HG03378 (cell line): ENCODE results near the gene TREM2.
"Not testable (repeated sequence)": the region's sequence is repeated elsewhere in the genome, so short reads cannot be mapped to it uniquely, and the experiment has no call there.

ENCODE experiments used
- ATAC-seq: cut with Tn5 transposase; IDR thresholded peaks from one replicate; pipeline ENCODE4 v1.9.1; 2021; ENCODE audit warnings: mild to moderate bottlenecking, moderate library complexity; ENCODE audit not compliant: unreplicated experiment

TREM2 gene

GRCh38 chr6:41156001-41156400 lies 6.9 kb downstream of the TREM2 start:
- ATAC-seq, result no peak

DNA sequence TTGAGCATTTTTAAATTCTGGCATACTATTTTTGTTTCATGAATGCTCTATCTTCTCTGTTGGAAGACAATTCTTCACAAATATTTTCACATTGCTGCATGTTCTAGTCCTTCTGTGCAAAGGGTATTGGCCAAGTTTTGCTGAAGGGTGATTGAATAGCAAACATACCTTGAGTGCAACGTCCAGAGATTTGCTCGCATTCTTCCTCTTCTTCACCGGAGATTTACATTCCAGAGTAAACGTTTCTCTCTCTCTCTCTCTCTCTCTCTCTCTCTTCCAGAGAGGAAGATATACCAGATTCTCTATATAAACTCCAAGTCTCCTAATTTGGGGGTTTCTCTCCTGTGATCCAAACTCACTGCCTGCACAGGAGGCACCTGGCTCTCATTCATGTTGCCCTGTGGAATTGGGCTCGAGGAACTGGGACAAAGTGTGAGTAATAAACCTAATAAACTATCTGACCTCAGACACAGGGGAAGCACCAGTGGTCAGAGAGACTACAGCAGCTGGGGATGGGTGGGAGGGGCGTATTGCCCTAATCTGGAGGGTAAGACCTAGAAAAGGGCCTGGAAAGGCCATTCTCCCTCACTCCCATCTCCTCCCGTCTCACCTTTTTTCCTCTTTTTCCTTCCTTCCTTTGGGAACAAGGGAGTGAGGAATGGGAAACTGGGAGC lies 7.6 kb downstream of the TREM2 start:
- ATAC-seq, result no peak

DNA sequence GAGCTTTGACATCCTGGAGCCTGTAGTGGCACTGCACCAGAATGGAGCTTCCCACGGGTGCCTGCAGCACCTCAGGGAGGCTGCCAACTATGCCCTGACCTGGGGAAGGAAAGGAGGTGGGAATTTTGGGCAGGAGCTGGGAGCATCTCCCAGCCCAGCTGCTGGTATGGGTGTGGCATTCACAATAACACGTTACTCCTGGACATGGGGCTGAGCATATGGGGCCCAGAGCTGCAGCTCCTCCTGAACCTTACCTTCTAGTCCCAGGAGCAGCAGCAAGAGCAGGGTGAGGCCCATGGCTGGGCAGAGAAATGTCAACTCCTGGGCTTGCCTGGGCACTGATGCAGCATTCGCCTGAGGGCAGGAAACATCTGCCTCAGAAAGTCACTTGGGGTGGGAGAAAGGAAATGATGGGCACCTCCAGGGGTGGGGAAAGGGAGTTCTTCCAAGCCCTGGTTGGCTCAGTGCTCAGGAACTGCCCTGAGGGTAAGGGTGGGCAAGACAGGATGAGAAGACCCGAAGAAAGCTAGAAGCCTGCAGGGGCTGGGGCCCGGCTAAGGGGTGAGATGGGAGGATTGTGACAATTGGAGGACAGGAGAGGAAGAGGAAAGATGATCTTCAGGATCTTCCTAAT lies 8.8 kb downstream of the TREM2 start, which contains the start of gene TREML1:
Gene TREML1 (minus strand): TSS at position 356 of the 634 bp plus-strand sequence. CDS start 59 bp downstream, at position 297.
- ATAC-seq, result no peak

GRCh38 chr6:41153451-41153850 lies 9.5 kb downstream of the TREM2 start:
- ATAC-seq, result no peak

DNA sequence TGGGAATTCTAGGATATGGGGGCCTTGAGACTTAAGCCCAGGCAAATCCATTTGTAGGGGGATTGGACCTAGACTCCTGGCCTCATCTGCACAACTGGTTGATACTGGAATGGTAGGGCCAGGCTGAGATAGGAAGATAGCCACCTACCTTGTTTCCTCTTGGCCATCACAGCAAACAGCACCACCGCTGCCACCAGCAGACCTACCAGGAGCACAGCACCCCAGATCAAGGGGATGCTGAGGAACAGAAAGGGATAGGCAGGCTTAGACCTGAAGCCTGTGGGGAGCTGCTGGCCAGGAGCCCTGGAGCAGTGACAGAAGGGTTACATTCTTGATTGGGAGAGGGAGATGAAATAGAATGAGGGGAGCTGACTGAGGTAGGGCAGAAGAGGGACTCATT lies 12.2 kb downstream of the TREM2 start:
- no peak for ATAC-seq

DNA sequence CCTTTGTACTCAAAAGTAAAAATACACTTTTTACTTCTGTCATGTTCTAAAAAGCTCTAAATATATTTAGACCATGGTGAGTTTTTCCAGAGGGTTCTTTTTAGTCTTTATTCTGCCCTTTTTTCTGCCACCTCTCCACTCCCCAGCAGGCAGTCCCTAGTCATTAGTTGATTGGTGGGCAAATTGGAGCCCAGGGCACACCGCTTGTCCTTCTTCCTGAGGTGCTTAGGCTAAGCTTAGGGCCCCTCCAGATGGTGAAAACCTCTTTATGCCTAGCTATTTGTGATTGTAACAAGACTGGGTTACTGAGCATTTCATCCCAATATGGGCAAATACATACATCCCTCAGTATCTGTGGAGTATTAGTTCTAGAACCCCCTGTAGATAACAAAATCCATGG lies 15.0 kb downstream of the TREM2 start:
- no peak for ATAC-seq

DNA sequence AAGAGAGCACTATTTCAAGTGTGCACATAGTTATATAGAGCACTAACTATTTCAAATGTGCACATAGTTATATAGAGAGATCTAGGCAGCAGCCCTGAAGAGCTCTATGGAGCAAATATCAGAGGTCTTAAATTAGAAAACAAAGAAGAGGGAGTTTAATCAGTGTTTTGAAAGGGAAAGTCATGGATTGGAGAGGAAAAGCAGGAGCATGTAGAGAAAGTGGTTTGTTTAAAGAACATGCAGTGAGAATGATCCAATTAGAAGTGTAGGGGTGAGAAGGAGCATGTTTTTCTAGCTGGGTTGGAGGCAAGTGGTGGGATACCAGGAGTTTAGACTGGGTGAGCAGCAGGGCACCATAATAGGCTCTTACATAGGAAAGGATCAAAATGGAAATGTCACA lies 26.0 kb downstream of the TREM2 start:
- ATAC-seq, result no peak

GRCh38 chr6:41135062-41135832 lies 27.7 kb downstream of the TREM2 start:
- ATAC-seq, result no peak

DNA sequence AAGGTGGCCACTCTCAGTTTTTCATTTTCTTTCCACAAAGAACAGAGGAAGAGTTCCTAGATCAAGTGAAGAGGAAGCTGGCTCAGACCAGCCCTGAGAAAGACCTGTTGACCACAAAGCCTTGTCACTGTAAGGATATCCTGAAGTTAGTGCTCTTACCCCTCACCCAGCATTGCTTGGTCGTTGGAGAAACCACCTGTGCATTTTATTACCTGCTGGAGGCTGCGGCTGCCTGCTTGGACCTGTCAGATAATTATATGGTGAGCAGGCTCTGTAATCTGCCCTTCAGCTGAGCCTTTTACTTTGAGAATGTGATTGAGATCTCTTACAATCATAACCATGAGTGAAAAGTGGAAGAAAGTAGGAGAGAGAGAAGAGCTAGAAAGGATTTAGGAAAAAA lies 30.7 kb downstream of the TREM2 start:
- no peak for ATAC-seq

GRCh38 chr6:41125282-41125681 lies 37.6 kb downstream of the TREM2 start:
- ATAC-seq, result no peak

DNA sequence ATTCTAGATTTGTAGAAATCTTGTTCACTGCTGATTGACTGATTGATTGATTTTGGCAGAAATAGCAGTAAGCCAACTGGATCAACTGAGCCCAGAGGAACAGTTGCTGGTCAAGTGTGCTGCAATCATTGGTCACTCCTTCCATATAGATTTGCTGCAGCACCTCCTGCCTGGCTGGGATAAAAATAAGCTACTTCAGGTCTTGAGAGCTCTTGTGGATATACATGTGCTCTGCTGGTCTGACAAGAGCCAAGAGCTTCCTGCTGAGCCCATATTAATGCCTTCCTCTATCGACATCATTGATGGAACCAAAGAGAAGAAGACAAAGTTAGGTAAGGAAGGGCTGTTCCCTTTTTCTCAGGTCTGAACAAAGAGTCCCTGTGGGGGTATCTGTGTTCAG lies 40.0 kb downstream of the TREM2 start:
- no peak for ATAC-seq

DNA sequence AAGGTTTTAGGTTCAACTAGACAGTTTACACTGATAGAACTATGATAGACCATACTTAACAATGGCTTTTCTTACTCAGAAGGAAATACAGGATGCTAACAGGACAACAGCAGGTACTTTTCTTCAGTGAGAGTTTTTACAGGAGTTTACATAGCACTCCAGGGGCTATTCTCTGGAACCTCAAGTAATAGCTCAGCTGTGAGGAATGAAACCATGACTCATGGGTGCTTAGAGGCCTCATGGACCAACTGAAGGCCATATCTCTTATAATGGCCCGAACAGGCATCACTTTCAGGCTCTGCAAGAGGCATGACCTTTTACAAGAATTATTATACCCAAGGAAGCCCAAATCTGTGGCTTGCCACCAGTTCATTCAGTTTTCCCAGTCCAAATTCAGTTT lies 40.5 kb downstream of the TREM2 start:
- no peak for ATAC-seq

DNA sequence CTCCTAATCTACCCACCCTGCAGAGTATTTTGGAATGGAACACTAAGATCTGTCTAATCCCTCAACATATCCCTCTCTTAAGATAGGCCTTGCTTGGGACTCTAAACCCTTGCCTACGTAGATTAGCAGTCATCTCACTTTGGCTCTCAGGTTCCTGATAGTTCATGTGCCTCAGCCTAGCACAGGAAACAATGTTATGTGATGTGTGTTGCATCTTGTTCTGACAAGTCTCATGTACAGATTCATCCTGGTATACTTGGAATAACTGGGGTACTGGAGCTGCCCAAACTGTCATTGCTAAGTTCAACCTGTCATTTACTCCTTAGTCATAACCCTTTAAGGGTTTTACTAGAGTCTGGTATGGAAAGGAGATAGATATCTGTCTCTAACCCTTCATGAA lies 42.9 kb downstream of the TREM2 start:
- no peak for ATAC-seq

DNA sequence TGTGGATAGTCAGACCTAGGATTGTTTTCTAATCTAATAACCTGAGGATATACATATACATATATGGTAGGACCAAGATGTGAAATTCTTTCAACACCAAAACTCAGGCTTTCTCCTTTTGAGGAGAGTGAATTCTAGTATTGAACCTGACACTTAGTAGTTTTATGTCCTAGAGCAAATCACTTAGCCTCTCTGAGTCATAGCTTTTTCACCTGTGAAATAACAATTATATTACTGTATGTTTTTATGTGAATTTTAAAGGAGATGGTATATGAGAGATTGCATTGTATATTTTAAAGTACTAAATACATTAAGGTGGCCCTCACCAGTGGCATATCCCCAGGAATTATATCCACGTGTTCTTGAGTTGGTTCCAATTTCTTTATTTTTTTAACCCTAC lies 43.4 kb downstream of the TREM2 start:
- ATAC-seq, result no peak

DNA sequence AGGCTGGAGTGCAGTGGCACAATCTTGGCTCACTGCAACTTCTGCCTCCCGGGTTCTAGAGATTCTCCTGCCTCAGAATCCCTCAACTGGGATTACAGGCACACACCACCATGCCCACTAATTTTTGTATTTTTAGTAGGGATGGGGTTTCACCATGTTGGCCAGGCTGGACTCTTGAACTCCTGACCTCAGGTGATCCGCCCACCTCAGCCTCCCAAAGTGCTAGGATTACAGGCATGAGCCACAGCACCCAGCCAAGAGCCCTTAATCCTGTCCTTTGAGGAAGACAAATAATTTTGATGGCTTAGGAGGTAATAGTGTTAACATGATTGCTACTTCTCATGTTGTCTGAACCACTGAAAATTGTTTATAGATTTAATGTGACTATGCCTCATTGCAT lies 47.9 kb downstream of the TREM2 start:
- not testable (repeated sequence) for ATAC-seq

DNA sequence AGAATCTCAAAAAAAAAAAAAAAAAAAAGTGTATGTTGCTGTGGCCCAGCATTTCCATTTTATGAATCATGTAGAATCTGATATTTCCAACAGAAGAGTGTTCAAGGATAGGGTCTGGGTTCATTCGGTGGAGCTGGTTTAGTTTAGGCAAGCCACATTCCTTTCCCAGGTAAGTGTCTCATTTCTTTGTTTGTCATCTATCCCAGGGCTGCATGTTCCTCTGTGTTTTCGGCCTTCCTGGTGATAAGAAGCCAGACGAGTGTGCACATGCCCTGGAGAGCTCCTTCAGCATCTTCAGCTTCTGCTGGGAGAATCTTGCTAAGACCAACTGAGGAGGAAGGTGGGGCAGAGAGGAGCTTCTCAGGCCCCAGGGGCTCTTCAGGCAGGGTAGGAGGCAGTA lies 51.9 kb downstream of the TREM2 start:
- no peak for ATAC-seq
